Large intestine (tissue), 3 donors: Measurements from ENCODE around the gene TRIM24. TPM values are rescaled to one million over a fixed set of nuclear protein-coding genes. Genes with fewer than 3 reads are reported as not detected.
"Not testable (repeated sequence)": the region's sequence is repeated elsewhere in the genome, so short reads cannot be mapped to it uniquely, and the experiment has no call there.

Experiments
- DNase-seq, 2 donors: peaks; one replicate each; pipeline versions ENCODE4 v3.0.0 to v3.0.0-alpha.2; 2013
- H3K27ac ChIP-seq: one replicate; pipeline ENCODE4 v1.5.1; 2013; ENCODE audit warnings: low read length
- H3K27me3 ChIP-seq: 2 replicates; pipeline ENCODE4 v1.6.1; 2013; ENCODE audit warnings: low read length; ENCODE audit not compliant: control insufficient read depth, insufficient read depth
- H3K36me3 ChIP-seq: 2 replicates; pipeline ENCODE4 v1.6.1; 2013; ENCODE audit warnings: low read length; ENCODE audit not compliant: control insufficient read depth, insufficient read depth
- H3K4me1 ChIP-seq: one replicate; pipeline ENCODE4 v1.6.1; 2013; ENCODE audit warnings: low read length; ENCODE audit not compliant: control insufficient read depth, insufficient read depth
- H3K4me3 ChIP-seq: one replicate; pipeline ENCODE4 v1.5.1; 2013; ENCODE audit warnings: low read length
- H3K9me3 ChIP-seq: one replicate; pipeline ENCODE4 v1.6.1; 2013; ENCODE audit warnings: mild to moderate bottlenecking, low read depth, low read length, moderate library complexity; ENCODE audit not compliant: control insufficient read depth
- WGBS: methylation state at CpG from one replicate; pipeline ENCODE4 v1.1.5; 2013; ENCODE audit warnings: low lambda C conversion rate; ENCODE audit not compliant: insufficient coverage; 5-methylcytosine and 5-hydroxymethylcytosine counted together
- polyA plus RNA-seq: library from polyadenylated mRNA; unstranded; fragments of 120-200 nt; gene quantifications from one replicate; pipeline ENCODE4 v1.2.1, GENCODE V29; 2013

Gene TRIM24
- polyA plus RNA-seq, 1 donor: 35.8 TPM

DNA sequence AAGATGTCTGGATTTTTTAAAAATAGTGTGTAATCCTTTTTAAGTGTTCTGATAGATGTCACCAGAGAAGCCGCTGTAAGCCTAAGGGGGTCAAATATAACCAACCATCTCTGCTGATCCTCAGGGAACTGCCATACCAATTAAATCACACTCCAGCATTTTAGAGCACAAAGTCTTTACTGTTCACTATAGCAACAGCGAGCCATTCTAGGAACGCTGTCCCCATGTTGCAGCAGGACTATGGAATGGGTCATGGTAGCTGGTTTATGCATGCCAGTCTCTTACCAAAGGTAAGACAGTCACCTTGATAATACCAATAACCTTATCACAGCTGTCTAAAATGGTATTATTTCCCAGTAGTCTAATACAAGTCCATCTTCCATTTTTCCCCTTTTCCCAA is 33.5 kb downstream of the TRIM24 start:
- no peak overlapping the region for H3K4me3 ChIP-seq
- no peaks in the 10 kb centered on the region for H3K27me3 ChIP-seq
- H3K36me3 ChIP-seq: peaks cover 3% of the 10 kb centered on the region
- H3K9me3 ChIP-seq: no peaks in the 10 kb centered on the region
- no peak for DNase-seq
- H3K4me1 ChIP-seq: no peaks in the 10 kb centered on the region
- H3K27ac ChIP-seq: no peak overlapping the region
- WGBS: no CpG with 5 or more reads among the region's 3 CpGs

DNA sequence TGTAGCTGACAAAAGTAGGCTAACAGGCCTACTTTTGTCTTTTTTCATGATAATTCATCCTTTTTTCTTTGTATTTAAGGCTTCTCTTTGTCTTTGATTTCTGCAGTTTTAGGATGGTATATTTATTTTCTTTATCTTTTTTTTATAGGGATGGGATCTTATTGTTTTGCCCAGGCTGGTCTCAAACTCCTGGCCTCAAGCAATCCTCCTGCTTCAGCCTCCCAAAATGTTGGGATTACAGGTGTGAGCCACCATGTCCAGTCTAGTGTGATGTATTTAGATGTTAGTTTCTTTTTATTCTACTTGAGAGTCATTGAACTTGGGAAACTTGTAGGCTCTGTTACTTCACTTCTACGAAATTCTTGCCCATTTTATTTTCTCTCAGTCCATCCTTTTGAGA is 35.4 kb downstream of the TRIM24 start:
- no peak overlapping the region for H3K4me3 ChIP-seq
- no peaks in the 10 kb centered on the region for H3K4me1 ChIP-seq
- H3K36me3 ChIP-seq: peaks cover 5% of the 10 kb centered on the region
- no peak for DNase-seq
- no peaks in the 10 kb centered on the region for H3K27me3 ChIP-seq
- WGBS: 100% methylated on average over 1 of the region's 1 CpG
- H3K27ac ChIP-seq: no peak overlapping the region
- H3K9me3 ChIP-seq: no peaks in the 10 kb centered on the region

DNA sequence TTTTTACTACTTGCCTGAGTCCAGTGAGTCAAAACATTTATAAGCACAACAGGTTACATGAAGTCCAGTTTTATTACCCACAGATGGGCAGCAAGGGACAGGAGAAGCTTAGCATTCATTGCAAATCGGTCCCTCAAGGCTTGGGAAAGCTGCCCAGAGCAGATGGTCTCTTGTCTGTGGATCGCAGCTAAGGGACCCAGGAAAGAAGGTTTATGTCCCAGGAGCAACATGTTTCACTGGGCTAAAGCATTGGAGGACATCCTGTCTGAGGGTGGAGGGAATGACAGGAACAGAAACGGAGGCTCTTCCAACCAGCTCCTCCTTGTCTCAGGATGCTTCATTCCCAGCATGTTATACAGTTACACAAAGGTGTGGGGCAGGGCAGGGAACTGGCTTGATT is 39.3 kb downstream of the TRIM24 start:
- no peaks in the 10 kb centered on the region for H3K9me3 ChIP-seq
- peaks cover 5% of the 10 kb centered on the region for H3K36me3 ChIP-seq
- no peak overlapping the region for H3K4me3 ChIP-seq
- H3K4me1 ChIP-seq: no peaks in the 10 kb centered on the region
- no peak overlapping the region for H3K27ac ChIP-seq
- no peaks in the 10 kb centered on the region for H3K27me3 ChIP-seq
- no CpG with 5 or more reads among the region's 3 CpGs for WGBS
- no peak for DNase-seq

DNA sequence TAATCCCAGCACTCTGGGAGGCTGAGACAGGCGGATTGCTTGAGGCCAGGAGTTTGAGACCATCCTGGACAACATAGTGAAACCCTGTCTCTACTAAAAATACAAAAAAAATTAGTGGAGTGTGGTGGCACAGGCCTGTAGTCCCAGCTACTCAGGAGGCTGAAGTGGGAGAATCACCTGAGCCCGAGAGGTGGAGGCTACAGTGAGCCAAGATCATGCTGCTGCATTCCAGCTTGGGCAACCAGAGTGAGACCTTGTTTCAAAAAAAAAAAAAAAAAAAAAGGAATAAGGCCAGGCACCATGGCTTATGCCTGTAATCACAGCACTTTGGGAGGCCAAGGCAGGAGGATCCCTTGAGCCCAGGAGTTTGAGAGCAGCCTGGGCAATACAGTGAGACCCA is 40.2 kb downstream of the TRIM24 start:
- H3K4me1 ChIP-seq, H3K4me3 ChIP-seq, H3K27me3 ChIP-seq, H3K27ac ChIP-seq, DNase-seq, H3K9me3 ChIP-seq: not testable (repeated sequence)
- no CpG with 5 or more reads among the region's 2 CpGs for WGBS
- peaks cover 14% of the 10 kb centered on the region for H3K36me3 ChIP-seq

DNA sequence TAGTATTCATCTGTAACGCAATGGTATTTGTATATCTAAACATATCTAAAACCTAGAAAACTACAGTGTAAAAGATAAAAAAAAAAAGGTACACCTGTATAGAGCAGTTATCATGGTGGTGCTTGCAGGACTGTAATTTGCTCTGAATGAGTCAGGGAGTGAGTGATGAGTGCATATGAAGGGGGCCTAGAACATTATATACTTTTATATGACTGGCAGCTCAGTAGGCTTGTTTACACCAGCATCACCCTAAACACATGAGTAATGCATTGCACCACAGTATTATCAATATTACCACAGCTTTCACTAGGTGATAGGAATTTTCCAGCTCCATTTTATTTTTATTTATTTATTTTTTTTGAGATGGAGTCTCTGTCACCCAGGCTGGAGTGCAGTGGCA is 40.8 kb downstream of the TRIM24 start:
- Histone ChIP-seq H3K27me3 (no peaks in the 10 kb centered on the region), H3K4me3 (no peak overlapping the region), H3K27ac (no peak overlapping the region), H3K36me3 (peaks cover 19% of the 10 kb centered on the region), H3K4me1 (no peaks in the 10 kb centered on the region), H3K9me3 (no peaks in the 10 kb centered on the region)
- WGBS: 100% methylated on average over 1 of the region's 1 CpG
- no peak for DNase-seq

DNA sequence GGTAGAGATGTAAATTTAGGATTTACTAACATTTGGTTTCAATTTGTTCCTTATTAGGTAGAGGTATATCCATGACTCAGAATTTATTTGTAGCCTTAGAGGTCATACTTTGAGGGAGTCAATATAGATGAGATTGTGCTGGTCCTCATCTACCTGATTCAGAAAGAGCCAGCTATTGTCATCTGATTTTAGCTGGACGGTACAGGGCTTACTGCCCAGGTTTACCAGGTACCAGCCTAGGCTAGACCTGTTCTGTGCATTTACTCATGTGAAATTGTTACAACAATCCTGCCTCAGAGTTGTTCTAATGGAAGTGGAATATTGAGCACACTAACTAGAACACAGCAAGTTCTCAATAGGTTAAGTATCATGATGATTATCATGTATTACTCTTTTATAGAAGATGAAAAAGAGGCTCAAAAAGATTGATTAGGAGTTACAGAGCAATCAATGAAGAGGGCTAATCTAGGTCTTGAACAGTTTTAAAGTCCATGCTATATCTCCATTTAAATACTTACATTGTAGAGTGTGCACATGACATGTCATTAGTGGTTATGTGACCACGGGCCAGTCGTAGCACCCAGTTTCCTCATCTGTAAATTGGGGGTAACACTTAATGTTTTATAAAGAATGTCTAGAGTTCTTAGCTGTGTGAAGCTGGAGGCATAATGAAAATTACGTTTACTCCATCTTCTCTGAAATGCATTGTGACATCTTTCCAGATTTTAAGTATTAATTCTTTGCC is 42.1 kb downstream of the TRIM24 start:
- Histone ChIP-seq H3K4me3 (no peak overlapping the region), H3K9me3 (no peaks in the 10 kb centered on the region), H3K27ac (no peak overlapping the region), H3K4me1 (no peaks in the 10 kb centered on the region), H3K27me3 (no peaks in the 10 kb centered on the region), H3K36me3 (peaks cover 22% of the 10 kb centered on the region)
- WGBS: no CpG with 5 or more reads among the region's 4 CpGs
- no peak for DNase-seq

DNA sequence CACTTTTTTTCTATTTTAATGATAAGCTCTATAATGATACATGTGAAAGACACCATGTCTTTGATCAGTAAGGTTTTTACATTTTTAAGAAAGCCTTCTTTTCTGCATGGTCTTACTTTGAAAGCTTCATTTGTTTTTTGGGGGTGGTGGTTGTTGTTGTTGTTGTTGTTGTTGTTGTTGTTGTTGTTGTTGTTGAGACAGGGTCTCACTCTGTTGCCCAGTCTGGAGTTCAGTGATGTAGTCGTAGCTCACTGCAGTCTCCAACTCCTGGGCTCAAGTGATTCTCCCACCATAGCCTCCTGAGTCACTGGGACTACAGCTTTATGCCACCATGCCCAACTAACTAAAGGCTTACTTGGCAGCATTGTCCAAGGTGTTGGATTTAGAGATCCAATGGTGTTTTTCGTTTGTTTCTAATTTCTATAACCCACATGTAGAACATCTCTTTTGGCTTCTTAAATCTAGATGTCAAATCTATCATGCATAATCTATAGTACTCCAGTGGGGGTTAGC is 45.4 kb downstream of the TRIM24 start:
- H3K4me1 ChIP-seq: no peaks in the 10 kb centered on the region
- DNase-seq: no peak
- H3K9me3 ChIP-seq: no peaks in the 10 kb centered on the region
- H3K36me3 ChIP-seq: peaks cover 30% of the 10 kb centered on the region
- no peak overlapping the region for H3K4me3 ChIP-seq
- H3K27ac ChIP-seq: no peak overlapping the region
- 100% methylated on average over 1 of the region's 2 CpGs for WGBS
- H3K27me3 ChIP-seq: no peaks in the 10 kb centered on the region

DNA sequence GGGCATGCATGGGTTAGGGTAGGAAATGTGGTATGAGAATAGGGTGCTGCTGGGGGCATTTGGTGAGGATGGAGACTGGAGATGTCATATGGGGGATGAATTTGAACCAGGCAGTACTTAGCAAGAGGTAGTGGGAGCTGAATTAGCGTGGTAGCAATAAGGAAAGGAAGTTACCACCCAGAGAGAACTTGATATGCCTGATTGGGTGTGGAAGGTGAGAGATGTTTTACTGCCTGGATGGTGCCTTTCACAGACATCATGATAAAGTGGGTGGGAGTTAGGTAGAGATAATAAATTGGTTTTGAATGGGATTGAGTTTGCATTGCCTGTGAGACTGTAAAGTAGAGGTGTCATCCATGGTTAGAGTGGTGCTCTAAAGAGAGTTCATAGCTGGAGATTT is 46.7 kb downstream of the TRIM24 start:
- no peak overlapping the region for H3K4me3 ChIP-seq
- 20% methylated on average over 1 of the region's 1 CpG for WGBS

DNA sequence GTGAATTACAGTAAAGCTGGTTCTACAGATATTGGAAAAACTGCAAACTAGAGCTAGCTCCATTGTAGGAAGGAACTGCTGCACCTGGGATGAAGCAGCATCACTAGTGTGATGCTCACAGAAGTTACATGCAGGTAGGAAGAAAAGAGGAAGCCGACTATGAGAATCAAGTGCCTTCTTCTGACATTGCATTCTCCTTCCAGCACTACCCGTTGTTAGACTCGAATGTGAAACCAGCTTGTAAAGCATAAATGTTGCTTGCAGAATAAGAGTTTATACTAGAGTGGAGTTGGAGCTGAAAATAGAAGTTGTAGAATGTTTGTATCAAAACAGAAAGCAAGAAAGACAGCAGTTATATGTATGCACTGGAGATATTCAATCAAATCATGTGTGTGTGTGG is 49.9 kb downstream of the TRIM24 start:
- no peak for DNase-seq
- WGBS: 100% methylated on average over 2 of the region's 3 CpGs
- Histone ChIP-seq H3K4me1 (no peaks in the 10 kb centered on the region), H3K27ac (no peak overlapping the region), H3K9me3 (peaks cover 9% of the 10 kb centered on the region), H3K27me3 (no peaks in the 10 kb centered on the region), H3K36me3 (peaks cover 47% of the 10 kb centered on the region), H3K4me3 (no peak overlapping the region)

More for the DNA sequence above, 46.7 kb downstream of the TRIM24 start:
- Histone ChIP-seq H3K9me3 (no peaks in the 10 kb centered on the region), H3K27ac (no peak overlapping the region), H3K36me3 (peaks cover 39% of the 10 kb centered on the region), H3K27me3 (no peaks in the 10 kb centered on the region), H3K4me1 (no peaks in the 10 kb centered on the region)
- DNase-seq: no peak

DNA sequence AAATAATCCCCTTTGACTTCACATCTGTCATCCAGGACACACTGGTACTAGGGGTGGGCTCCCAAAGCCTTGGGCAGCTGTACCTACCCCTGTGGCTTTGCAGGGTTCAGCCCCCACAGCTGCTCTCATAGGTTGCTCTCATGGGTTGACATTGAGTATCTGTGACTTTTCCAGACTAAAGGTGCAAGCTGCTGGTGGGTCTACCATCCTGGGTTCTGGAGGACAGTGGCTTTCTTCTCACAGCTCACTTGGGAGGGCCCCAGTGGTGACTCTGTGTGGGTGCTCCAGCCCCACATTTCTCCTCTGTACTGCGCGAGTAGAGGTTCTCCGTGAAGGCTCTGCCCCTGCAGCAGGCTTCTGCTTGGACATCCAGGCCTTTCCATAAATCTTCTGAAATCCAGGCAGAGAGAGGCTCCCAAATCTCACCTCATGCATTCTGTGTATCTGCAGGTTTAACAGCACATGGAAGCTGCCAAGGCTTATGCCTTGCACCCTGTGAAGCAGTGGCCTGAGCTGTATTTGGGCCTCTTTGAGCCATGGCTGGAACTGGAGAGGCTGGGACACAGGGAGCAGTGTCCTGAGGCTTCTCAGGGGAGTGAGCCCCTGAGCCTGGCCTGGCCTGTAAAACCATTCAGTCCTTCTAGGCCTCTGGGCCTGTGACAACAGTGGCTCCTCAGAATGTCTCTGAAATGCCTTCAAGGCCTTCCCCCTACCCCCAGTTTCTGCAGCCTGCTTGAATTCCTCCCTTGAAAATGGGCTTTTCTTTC is 52.2 kb downstream of the TRIM24 start:
- Histone ChIP-seq H3K36me3 (peaks cover 41% of the 10 kb centered on the region), H3K27ac (no peak overlapping the region), H3K4me1 (no peaks in the 10 kb centered on the region), H3K9me3 (peaks cover 13% of the 10 kb centered on the region), H3K27me3 (no peaks in the 10 kb centered on the region), H3K4me3 (no peak overlapping the region)
- WGBS: no CpG with 5 or more reads among the region's 3 CpGs
- DNase-seq: no peak
